SK-N-SH (cell line): ENCODE results near the gene CPNE7. TPM values are rescaled to one million over a fixed set of nuclear protein-coding genes. Genes with fewer than 3 reads are reported as not detected.

Source experiments
- CTCF ChIA-PET: fragments of 300-600, 350-600 bp; formaldehyde crosslinking; extraction: SDS; loops from one replicate; lab custom pipeline; 2021; lab: Yijun Ruan, JAX
- POLR2A ChIA-PET: fragments of 350-600 bp; sonication (Branson Sonifier 250); formaldehyde crosslinking; extraction: SDS; loops from one replicate; lab custom pipeline; 2020; ENCODE audit warnings: antibody characterized with exemption, inconsistent platforms; lab: Yijun Ruan, JAX
- DNase-seq: peaks from one replicate; pipeline ENCODE4 v3.0.0; 2012
- H2AFZ ChIP-seq: fragments of 200-600 bp; sonication (generic); 2 replicates; pipeline ENCODE4 v1.8.1; 2016; ENCODE audit warnings: antibody characterized with exemption, mild to moderate bottlenecking, low read depth
- H3F3A ChIP-seq: fragments of 200-600 bp; sonication (generic); replicated peaks from 2 replicates; pipeline ENCODE3; 2016; ENCODE audit warnings: antibody characterized with exemption, mild to moderate bottlenecking; ENCODE audit not compliant: insufficient read depth
- H3K27ac ChIP-seq, 2 experiments: fragments of 200-500 bp in 1 of 2; fragments of 200-600 bp in 1 of 2; sonication (Bioruptor generic) in 1 of 2; sonication (generic), shearing (Covaris generic) in 1 of 2; 2 replicates each; pipeline versions ENCODE4 v1.5.1 to v1.6.1; 2014 to 2016; ENCODE audit warnings: low read depth in 2 of 2, inconsistent platforms in 1 of 2, low read length in 1 of 2, mild to moderate bottlenecking in 1 of 2, mixed read lengths in 1 of 2
- H3K27me3 ChIP-seq: fragments of 200-600 bp; sonication (generic), shearing (Covaris generic); 2 replicates; pipeline ENCODE4 v1.6.1; 2016; ENCODE audit warnings: mixed run types; ENCODE audit not compliant: insufficient read depth
- H3K36me3 ChIP-seq, 2 experiments: fragments of 200-500 bp in 1 of 2; fragments of 200-600 bp in 1 of 2; sonication (Bioruptor generic) in 1 of 2; sonication (generic) in 1 of 2; replicated peaks in 1 of 2; 2 replicates each; pipeline versions ENCODE3 to v1.5.1; 2014 to 2016; ENCODE audit warnings: low read length in 1 of 2, mild to moderate bottlenecking in 1 of 2; ENCODE audit not compliant: insufficient read depth in 2 of 2, control insufficient read depth in 1 of 2
- H3K4me1 ChIP-seq, 2 experiments: fragments of 200-500 bp in 1 of 2; fragments of 200-600 bp in 1 of 2; sonication (Bioruptor generic) in 1 of 2; sonication (generic), shearing (Covaris generic) in 1 of 2; 2 replicates each; pipeline versions ENCODE4 v1.5.1 to v1.6.1; 2014 to 2016; ENCODE audit warnings: low read depth in 1 of 2, low read length in 1 of 2, mixed run types in 1 of 2; ENCODE audit not compliant: insufficient read depth in 2 of 2, control insufficient read depth in 1 of 2
- H3K4me2 ChIP-seq: fragments of 200-600 bp; sonication (generic), shearing (Covaris generic); 2 replicates; pipeline ENCODE4 v1.6.1; 2017; ENCODE audit warnings: mixed run types
- H3K4me3 ChIP-seq, 2 experiments: fragments of 200-500 bp in 1 of 2; fragments of 200-600 bp in 1 of 2; sonication (Bioruptor generic) in 1 of 2; sonication (generic), shearing (Covaris generic) in 1 of 2; 2 replicates each; pipeline versions ENCODE4 v1.5.1 to v1.8.1; 2014 to 2016; ENCODE audit warnings: low read depth in 2 of 2, inconsistent platforms in 1 of 2, low read length in 1 of 2, mild to moderate bottlenecking in 1 of 2, mixed read lengths in 1 of 2, moderate library complexity in 1 of 2
- H3K79me2 ChIP-seq: fragments of 200-600 bp; sonication (generic); 2 replicates; pipeline ENCODE4 v1.8.1; 2017; ENCODE audit warnings: mild to moderate bottlenecking; ENCODE audit not compliant: insufficient read depth
- H3K9ac ChIP-seq: fragments of 200-600 bp; sonication (generic); 2 replicates; pipeline ENCODE4 v1.6.1; 2017; ENCODE audit warnings: mixed run types
- H3K9me2 ChIP-seq: fragments of 200-600 bp; sonication (generic); 2 replicates; pipeline ENCODE4 v1.6.1; 2017; ENCODE audit warnings: mixed run types
- H3K9me3 ChIP-seq: fragments of 200-600 bp; sonication (generic); 2 replicates; pipeline ENCODE4 v1.6.1; 2017; ENCODE audit warnings: mixed run types, mild to moderate bottlenecking, moderate library complexity
- H4K20me1 ChIP-seq: fragments of 200-600 bp; sonication (generic); 2 replicates; pipeline ENCODE4 v1.6.1; 2017; ENCODE audit warnings: mild to moderate bottlenecking, mixed run types; ENCODE audit not compliant: insufficient read depth
- EP300 ChIP-seq, 2 experiments: IDR thresholded peaks; 2 replicates each; pipeline versions ENCODE4 v1.4.0 to v1.6.1; 2012; ENCODE audit warnings: borderline replicate concordance in 1 of 2, low read depth in 1 of 2, low read length in 1 of 2
- EZH2phosphoT487 ChIP-seq: fragments of 200-600 bp; sonication (generic); IDR thresholded peaks from 2 replicates; pipeline ENCODE4 v1.6.1; 2017; ENCODE audit warnings: low read depth, mixed run types, mild to moderate bottlenecking, antibody characterized with exemption, moderate library complexity, borderline replicate concordance
- FOSL2 ChIP-seq: IDR thresholded peaks from 2 replicates; pipeline ENCODE4 v1.4.0; 2012; ENCODE audit warnings: low read depth, mild to moderate bottlenecking, moderate library complexity, borderline replicate concordance
- FOXM1 ChIP-seq: IDR thresholded peaks from 2 replicates; pipeline ENCODE4 v1.4.0; 2012; ENCODE audit warnings: low read depth, mild to moderate bottlenecking
- JUND ChIP-seq: IDR thresholded peaks from 2 replicates; pipeline ENCODE4 v1.4.0; 2012
- NFIC ChIP-seq: IDR thresholded peaks from 2 replicates; pipeline ENCODE4 v1.4.0; 2012; ENCODE audit warnings: borderline replicate concordance
- NRF1 ChIP-seq: IDR thresholded peaks from 2 replicates; pipeline ENCODE4 v1.6.1; 2012; ENCODE audit warnings: low read depth, mild to moderate bottlenecking, low read length
- POLR2AphosphoS5 ChIP-seq: IDR thresholded peaks from 2 replicates; pipeline ENCODE4 v1.6.1; 2012; ENCODE audit warnings: low read depth, low read length
- RAD21 ChIP-seq: IDR thresholded peaks from 2 replicates; pipeline ENCODE4 v1.6.1; 2012; ENCODE audit warnings: mild to moderate bottlenecking, low read length
- RCOR1 ChIP-seq: fragments of 150-350 bp; IDR thresholded peaks from 2 replicates; pipeline ENCODE4 v1.6.1; 2017; ENCODE audit warnings: antibody characterized with exemption, low read length
- RXRA ChIP-seq: IDR thresholded peaks from 2 replicates; pipeline ENCODE4 v1.4.0; 2012; ENCODE audit warnings: low read depth, mild to moderate bottlenecking, borderline replicate concordance
- SIN3A ChIP-seq: IDR thresholded peaks from 2 replicates; pipeline ENCODE4 v1.6.1; 2012; ENCODE audit warnings: low read depth, mild to moderate bottlenecking, low read length, moderate library complexity, borderline replicate concordance
- SMC3 ChIP-seq: IDR thresholded peaks from 2 replicates; pipeline ENCODE4 v1.6.1; 2012; ENCODE audit warnings: low read depth, low read length, improper control_type of control experiment
- TCF12 ChIP-seq: IDR thresholded peaks from 2 replicates; pipeline ENCODE4 v1.4.0; 2012
- TEAD4 ChIP-seq: IDR thresholded peaks from 2 replicates; pipeline ENCODE4 v1.4.0; 2012; ENCODE audit warnings: mild to moderate bottlenecking, borderline replicate concordance; ENCODE audit not compliant: insufficient read depth
- WGBS: methylation state at CpG from one replicate; pipeline ENCODE4 v1.1.6; 2017; ENCODE audit warnings: low lambda C conversion rate; 5-methylcytosine and 5-hydroxymethylcytosine counted together
- polyA plus RNA-seq, 3 experiments: library from polyadenylated mRNA; depleted of rRNA; stranded (reverse); fragments of >200 nt; gene quantifications; 2 replicates each; pipeline ENCODE4 v1.2.3, GENCODE V29; 2012
- TF ChIP-seq, protein P1 (sequence below): fragments of 150-350 bp; IDR thresholded peaks from 2 replicates; pipeline ENCODE4 v1.6.1; 2016; ENCODE audit warnings: mild to moderate bottlenecking, low read depth, low read length
- TF ChIP-seq, protein P2 (sequence below): IDR thresholded peaks from 2 replicates; pipeline ENCODE4 v1.6.1; 2012; ENCODE audit warnings: mild to moderate bottlenecking, low read depth, low read length, moderate library complexity

Gene CPNE7
- polyA plus RNA-seq, 1 of the 3 experiments (the other 2 are of a cell fraction) = 3.9 TPM

DNA sequence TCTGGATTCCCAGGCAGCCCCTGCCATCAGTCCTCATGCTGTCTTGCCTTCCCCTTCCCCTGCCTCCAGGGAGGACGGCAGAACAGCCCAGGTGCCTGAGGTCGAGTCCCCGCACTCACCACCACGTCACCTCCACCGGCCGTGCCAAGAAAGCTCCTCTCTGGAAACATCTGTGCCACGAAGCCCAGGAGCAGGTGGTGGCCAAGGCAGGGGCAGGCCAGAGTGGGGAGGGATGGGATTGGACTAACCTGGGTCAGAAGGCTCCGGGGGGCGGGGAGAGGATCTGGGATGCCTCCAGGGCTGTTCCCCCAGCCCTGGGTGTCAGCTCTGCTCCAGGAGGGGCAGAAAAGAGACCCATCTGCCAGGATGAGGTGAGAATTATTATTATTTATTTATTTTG lies 30.4 kb downstream of the CPNE7 start:
- Histone ChIP-seq H2AFZ (no peak overlapping the region), H3K9ac (no peak overlapping the region), H3F3A (peaks cover 18% of the 10 kb centered on the region), H3K9me2 (no peaks in the 10 kb centered on the region), H3K4me2 (no peak overlapping the region), H3K27me3 (no peaks in the 10 kb centered on the region), H4K20me1 (no peaks in the 10 kb centered on the region), H3K9me3 (no peaks in the 10 kb centered on the region), H3K4me3 (no peak overlapping the region), H3K27ac (no peak overlapping the region), H3K79me2 (no peaks in the 10 kb centered on the region), H3K36me3 (no peaks in the 10 kb centered on the region), H3K4me1 (peaks cover 13 to 21% of the 10 kb centered on the region in 2 experiments; a peak in 3 of 4 replicates)
- ChIA-PET CTCF (interaction anchor here (0.6 to 1.5 kb wide), 3 partner anchors 9 to 48 kb away, joined by 3 to 8 read pairs (median 3); no protein-coding TSS in a partner anchor), POLR2A (no interaction called here)
- TF ChIP-seq RCOR1 (no peak), POLR2AphosphoS5 (no peak), TEAD4 (no peak), JUND (no peak), EP300 (IDR thresholded peaks at IDR 0.05; ENCODE audit: borderline replicate concordance in 1 of 2, low read depth in 1 of 2, low read length in 1 of 2) (no peak), SIN3A (no peak), FOSL2 (no peak), SMC3 (no peak), NFIC (no peak), RXRA (no peak)
- TF ChIP-seq, protein P1, sequence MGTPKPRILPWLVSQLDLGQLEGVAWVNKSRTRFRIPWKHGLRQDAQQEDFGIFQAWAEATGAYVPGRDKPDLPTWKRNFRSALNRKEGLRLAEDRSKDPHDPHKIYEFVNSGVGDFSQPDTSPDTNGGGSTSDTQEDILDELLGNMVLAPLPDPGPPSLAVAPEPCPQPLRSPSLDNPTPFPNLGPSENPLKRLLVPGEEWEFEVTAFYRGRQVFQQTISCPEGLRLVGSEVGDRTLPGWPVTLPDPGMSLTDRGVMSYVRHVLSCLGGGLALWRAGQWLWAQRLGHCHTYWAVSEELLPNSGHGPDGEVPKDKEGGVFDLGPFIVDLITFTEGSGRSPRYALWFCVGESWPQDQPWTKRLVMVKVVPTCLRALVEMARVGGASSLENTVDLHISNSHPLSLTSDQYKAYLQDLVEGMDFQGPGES = no peak
- TF ChIP-seq, protein P2, sequence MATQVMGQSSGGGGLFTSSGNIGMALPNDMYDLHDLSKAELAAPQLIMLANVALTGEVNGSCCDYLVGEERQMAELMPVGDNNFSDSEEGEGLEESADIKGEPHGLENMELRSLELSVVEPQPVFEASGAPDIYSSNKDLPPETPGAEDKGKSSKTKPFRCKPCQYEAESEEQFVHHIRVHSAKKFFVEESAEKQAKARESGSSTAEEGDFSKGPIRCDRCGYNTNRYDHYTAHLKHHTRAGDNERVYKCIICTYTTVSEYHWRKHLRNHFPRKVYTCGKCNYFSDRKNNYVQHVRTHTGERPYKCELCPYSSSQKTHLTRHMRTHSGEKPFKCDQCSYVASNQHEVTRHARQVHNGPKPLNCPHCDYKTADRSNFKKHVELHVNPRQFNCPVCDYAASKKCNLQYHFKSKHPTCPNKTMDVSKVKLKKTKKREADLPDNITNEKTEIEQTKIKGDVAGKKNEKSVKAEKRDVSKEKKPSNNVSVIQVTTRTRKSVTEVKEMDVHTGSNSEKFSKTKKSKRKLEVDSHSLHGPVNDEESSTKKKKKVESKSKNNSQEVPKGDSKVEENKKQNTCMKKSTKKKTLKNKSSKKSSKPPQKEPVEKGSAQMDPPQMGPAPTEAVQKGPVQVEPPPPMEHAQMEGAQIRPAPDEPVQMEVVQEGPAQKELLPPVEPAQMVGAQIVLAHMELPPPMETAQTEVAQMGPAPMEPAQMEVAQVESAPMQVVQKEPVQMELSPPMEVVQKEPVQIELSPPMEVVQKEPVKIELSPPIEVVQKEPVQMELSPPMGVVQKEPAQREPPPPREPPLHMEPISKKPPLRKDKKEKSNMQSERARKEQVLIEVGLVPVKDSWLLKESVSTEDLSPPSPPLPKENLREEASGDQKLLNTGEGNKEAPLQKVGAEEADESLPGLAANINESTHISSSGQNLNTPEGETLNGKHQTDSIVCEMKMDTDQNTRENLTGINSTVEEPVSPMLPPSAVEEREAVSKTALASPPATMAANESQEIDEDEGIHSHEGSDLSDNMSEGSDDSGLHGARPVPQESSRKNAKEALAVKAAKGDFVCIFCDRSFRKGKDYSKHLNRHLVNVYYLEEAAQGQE = no peak
- no peak for DNase-seq
- 90% methylated on average over 6 of the region's 9 CpGs for WGBS

DNA sequence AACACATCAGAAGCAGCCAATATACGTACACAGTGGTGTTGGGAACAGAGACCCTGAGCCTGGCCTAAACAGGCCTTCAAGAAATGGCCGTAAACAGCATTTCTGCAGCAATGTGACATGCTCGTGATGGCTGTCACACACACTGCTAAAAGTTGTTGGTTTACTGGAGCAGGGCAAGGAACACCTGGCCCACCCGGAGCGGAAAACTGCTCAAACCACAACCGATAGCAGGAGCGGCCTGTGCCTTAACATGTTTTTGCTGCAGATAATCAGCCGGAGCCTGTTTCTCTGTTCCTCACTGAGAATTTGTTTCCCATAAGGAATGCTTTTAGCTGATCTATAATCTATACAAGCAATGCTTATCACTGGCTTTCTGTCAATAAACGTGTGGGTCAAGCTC lies 31.9 kb downstream of the CPNE7 start:
- CTCF ChIA-PET = interaction anchor here (0.9 kb wide), 1 partner anchor 42 kb away, joined by 5 read pairs; no protein-coding TSS in a partner anchor
- H3K36me3 ChIP-seq = no peaks in the 10 kb centered on the region

More for the DNA sequence above, 31.9 kb downstream of the CPNE7 start:
- Histone ChIP-seq H3K9ac (no peak overlapping the region), H3K79me2 (no peaks in the 10 kb centered on the region), H3K27me3 (no peaks in the 10 kb centered on the region), H2AFZ (no peak overlapping the region), H3K4me1 (peaks cover 6 to 15% of the 10 kb centered on the region in 2 experiments; a peak in 3 of 4 replicates), H3K4me2 (no peak overlapping the region), H3F3A (peaks cover 13% of the 10 kb centered on the region), H4K20me1 (no peaks in the 10 kb centered on the region), H3K9me3 (no peaks in the 10 kb centered on the region), H3K27ac (no peak overlapping the region), H3K9me2 (no peaks in the 10 kb centered on the region), H3K4me3 (no peak overlapping the region)
- TF ChIP-seq FOSL2 (no peak), POLR2AphosphoS5 (no peak), EP300 (IDR thresholded peaks at IDR 0.05; ENCODE audit: borderline replicate concordance in 1 of 2, low read depth in 1 of 2, low read length in 1 of 2) (no peak), RAD21 (no peak), JUND (no peak), FOXM1 (no peak), NRF1 (no peak), EZH2phosphoT487 (no peak), TCF12 (no peak), SMC3 (no peak)
- TF ChIP-seq, protein P1 = no peak
- POLR2A ChIA-PET = no interaction called here
- DNase-seq = no peak
- WGBS = 93% methylated on average over 9 of the region's 9 CpGs
